Activated CD4-positive, alpha-beta T cell treated with anti-CD3 and anti-CD28 coated beads, Interleukin-2, amount 50 U/mL, for 24 hours (primary cell): ENCODE results near the gene TMEM229A.
"Not testable (repeated sequence)": the region's sequence is repeated elsewhere in the genome, so short reads cannot be mapped to it uniquely, and the experiment has no call there.

ENCODE experiments used
- DNase-seq, 2 donors: peaks; one replicate each; pipeline ENCODE4 v3.0.0-alpha.2; 2020; ENCODE audit warnings: low read depth in 1 of 2, low spot score in 1 of 2

The TMEM229A gene

GRCh38 chr7:124032369-124033094, at the start of gene TMEM229A:
Gene TMEM229A (minus strand): TSS chr7:124033067. CDS start chr7:124033003, 64 bp downstream.
- no peak for DNase-seq

DNA sequence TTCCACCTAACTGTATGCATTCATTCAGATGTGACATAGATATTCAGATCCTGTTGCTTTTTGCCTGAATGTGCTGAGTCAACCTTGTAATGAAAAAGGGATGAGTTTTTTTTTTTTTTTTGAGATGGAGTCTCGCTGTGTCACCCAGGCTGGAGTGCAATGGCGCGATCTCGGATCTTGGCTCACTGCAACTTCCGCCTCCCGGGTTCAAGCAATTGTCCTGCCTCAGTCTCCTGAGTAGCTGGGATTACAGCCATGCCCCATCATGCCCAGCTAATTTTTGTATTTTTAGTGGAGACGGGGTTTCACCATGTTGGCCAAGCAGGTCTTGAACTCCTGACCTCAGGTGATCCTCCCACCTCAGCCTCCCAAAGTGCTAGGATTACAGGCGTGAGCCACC, 49.4 kb upstream of the TMEM229A start:
- DNase-seq, result not testable (repeated sequence)

- no peak for DNase-seq
Measured at GRCh38 chr7:124077546-124077945, 44.7 kb upstream of the TMEM229A start.

DNA sequence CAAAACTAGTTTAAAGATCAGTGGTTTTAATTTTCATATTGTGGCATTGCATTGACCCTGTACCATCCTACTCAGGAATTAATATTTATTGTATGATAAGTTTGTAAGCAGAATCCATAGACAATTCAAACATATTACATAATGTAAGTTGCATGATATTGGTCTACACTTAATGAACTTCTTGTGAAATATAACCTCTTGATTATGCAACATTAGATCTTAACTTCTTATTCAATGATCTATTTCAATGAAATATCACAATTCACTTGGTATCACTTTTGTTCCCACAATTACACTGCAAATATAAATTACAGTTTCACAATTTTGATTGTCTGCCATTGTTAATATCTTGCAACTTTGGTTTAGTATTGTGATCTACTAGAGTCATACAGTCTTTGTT, 44.0 kb upstream of the TMEM229A start:
- DNase-seq, result no peak

DNA sequence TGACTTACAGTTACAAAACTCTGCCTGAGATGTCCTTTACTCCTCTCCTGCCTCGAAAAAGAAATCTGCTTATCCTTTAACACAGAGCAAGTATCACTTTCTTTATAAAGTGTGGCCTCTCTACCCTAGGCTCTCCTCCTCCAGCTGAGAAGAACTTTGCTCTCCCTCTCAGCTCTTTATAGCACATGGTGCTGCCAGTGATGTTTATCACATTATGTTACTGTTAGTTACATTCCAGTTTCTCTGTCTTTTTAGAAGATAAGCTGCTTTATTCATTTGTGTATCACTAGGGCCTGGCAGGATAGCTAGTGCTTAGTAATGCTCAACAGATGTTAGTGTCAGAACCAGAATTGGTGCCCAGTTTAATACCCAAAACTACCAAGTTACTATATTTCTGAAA, 41.1 kb upstream of the TMEM229A start:
- no peak for DNase-seq

- no peak for DNase-seq
Measured at GRCh38 chr7:124073310-124073645, 40.4 kb upstream of the TMEM229A start.

DNA sequence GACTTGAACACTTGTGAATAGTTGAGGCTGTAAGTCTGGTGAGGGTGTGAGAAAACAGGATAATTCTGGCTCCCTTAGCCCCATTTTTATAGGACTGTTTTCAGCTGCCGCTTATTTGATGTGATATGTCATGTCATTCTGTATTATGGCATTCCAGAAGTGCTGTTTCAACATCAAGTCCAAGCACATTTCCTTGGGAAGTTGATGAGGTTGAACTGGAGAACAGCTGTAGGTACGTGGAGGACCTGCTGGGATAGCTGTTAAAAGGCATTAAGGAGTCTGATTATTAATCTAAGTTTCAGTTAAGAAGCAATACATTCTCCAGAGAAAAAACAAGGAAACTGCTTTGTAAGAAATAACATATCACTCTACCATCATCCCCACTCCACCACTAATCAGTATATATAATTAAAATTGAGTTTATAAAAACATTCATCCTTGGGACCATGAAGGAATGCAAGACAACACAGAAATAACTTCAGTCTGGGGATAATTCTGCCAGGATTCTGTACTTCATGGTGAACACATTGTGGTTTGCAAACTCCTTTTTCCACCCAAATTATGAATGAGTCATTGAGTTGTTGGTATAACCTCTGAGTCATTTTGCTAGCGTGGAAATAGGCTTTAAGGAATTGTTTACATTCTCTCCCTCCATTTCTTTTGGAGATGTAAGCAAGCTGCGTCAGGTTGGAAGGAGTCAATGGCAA, 39.9 kb upstream of the TMEM229A start:
- no peak for DNase-seq

DNA sequence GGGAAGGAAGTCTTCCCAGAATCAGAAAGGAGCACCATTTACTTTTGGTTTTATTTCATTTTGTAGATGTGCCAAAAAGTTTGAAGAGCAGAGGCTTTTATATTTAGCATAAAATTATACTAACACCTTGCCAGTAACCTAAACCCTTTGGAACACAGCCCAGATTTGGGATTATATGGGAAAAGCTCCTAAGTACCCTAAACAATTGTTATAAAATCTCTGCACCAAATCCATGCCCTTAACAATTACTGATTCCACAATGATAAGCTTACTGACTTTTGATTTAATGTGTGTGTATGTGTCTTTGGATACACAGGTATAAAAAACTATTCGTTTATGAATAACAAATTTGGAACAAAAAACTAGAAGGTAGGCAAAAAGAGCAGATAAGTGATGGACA, 39.0 kb upstream of the TMEM229A start:
- DNase-seq, result no peak

DNA sequence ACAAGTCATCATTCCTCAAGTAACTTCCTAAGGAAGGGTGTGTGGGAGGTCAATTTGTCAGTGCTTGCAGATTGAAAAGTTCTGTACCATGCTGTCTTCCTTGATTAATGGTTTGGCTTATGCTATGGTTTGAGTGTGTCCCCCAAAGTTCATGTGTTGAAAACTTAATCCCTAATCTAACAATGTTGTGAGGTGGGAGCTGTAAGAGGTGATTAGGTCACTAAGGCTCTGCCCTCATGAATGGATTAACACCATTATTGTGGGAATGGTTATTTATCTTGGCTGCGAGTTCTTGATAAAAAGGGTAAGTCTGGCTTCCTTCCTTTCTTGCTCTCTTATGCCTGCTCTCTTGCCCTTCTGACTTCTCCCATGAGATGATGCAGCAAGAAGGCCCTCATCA, 29.3 kb upstream of the TMEM229A start:
- DNase-seq, result no peak

GRCh38 chr7:124060528-124060927, 27.7 kb upstream of the TMEM229A start:
- DNase-seq, result no peak

DNA sequence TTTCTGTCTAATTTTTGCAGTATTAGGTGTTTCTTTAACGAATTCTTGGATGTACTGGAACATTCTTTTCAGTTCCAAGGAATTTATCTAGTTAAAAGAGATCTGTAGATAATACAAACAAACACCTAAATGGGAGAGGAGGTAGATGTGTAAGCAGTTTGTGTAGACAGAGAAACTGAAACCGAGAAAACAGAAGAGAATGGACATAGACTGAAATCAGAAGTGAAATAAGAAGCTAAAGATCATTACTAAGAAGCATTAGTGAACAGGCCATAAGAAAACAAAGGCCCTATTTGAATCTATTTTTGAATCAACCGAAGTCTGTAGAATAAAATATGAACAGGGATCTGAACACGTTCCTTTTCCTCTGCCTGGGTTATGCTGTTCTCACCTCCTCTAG, 26.5 kb upstream of the TMEM229A start:
- DNase-seq, result no peak

DNA sequence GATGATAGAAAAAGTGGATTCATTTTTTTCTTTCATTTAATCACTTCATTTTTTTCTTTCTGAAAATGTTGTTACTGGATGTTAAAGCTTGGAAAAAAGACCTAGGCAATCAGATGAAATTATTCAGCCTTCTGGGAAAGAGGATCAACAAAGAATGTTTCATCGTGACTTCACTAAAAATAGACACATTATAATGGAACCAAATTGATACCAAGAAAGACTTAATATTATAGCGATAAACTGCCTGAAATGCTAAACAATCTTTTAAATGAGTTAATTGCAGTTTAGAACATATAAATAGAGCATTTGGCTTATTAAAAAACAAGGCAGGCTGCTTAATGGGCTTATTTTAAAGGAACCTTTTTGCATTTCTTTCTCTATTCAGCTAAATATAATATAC, 25.6 kb upstream of the TMEM229A start:
- DNase-seq, result no peak

DNA sequence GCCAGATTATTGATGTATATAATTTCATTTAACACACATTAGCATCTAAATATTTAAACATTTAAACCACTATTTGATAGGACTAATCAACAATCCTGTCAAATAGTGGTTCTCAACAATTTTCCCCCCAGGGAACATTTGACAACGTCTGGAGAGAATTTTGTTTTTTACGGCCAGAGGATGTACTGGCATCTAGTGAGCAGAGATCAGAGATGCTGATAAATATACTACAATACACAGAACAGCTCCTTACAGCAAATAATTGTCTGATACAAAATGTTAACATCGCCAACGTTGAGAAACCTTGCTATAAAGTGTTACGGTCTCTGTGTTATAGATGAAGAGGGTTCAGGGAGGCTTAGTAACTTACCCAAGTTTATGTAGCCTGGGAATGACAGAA, 25.0 kb upstream of the TMEM229A start:
- DNase-seq, result no peak

- no peak for DNase-seq
Measured at GRCh38 chr7:124056234-124056633, 23.4 kb upstream of the TMEM229A start.

DNA sequence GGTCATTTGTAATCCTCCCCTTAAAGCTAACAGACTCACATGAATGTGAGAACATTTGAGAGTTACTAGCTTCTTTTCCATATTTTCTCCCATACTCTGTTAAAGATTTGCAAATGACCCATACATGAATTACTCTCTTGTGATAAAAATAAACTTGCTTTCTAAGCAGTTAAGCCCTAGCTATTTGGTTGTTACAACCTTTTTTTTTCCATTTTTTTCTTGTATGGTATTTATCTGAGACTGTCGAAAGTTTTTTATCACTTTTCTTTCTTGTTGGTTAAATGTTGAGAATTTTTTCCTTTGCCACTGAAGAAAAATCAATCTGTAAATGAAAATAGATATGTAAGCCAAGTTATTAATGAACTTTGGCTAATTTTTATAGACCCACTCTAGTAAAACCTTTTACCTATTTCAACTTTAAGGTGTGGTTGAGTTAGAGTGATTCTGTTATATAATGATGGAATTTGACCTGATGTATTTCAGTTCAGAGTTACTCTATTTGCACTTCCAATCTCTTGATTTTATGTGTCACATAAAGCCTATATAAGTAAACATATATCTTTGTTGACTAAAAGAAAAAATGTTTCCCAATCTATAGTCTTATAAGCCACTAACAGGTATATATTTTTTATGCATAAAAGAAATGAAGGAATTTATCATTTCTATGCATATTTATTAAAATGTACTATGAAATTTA, 19.0 kb upstream of the TMEM229A start:
- no peak for DNase-seq

DNA sequence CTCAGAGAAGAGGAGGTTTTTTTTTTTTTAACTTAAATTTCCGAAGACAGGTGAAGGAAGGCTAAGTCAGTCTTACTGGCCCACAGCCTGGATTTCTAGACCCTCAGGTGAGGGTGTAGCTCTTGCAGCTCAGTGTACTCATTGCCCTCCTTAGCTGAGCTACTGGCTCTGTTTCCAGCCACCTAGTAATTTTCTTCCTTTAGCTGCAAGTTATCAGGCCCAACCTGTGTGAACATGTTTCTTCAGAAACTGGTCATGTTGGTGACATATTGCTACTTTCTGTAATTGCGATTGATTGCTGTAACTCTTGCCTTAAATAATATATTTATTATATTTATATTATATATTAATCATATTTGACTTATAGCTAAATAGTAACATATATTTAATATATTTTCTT, 10.0 kb upstream of the TMEM229A start:
- DNase-seq, result no peak

- no peak for DNase-seq
Measured at GRCh38 chr7:124041439-124041838, 8.6 kb upstream of the TMEM229A start.

DNA sequence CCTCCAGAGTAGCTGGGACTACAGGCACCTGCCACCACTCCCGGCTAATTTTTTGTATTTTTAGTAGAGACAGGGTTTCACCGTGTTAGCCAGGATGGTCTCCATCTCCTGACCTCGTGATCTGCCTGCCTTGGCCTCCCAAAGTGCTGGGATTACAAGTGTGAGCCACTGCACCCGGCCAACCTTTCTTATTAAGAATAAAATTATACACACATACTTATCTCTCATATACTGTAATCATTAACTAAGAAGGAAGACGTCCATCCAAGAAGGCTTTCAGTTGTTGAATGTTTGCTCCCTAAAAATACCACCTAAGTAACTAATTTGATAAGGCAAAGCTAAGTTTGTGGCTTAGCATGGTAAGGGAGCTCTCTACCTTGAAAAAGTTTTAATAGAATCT, 5.0 kb upstream of the TMEM229A start:
- not testable (repeated sequence) for DNase-seq

DNA sequence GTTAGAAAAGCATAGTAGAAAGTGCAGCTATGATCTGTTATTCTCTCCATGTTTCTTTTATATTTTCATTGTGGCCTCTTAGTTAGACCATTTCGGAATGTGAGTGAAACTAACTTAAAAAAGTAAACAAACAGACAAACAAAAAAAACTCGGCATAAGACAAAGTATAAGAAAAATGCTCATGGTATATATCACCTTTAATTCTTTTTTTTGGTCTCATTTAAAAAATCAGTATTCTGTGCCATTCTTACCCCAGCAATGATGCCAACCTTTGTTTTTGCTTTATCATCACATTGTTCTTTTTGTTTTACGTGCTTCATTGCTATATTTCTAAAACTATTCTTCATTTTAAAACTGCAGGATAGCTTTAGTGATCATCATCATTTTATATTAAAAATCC, 2.8 kb upstream of the TMEM229A start:
- DNase-seq, result no peak

DNA sequence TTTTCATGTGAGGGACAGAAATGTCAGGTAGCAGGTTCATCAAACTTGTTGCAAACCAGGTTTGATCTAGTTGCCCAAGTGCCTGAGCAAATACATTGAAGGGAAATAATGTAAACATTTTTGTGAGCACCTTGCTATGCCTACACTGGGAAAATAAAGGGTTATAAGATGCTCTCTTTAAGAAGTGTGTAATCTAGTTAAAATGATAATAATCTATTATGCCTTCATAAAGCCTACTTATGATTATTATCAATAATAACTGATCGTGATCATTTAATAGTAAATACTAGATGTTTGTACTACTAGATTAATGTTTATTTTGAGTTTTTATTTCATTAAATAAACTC, 1.9 kb upstream of the TMEM229A start:
- no peak for DNase-seq

DNA sequence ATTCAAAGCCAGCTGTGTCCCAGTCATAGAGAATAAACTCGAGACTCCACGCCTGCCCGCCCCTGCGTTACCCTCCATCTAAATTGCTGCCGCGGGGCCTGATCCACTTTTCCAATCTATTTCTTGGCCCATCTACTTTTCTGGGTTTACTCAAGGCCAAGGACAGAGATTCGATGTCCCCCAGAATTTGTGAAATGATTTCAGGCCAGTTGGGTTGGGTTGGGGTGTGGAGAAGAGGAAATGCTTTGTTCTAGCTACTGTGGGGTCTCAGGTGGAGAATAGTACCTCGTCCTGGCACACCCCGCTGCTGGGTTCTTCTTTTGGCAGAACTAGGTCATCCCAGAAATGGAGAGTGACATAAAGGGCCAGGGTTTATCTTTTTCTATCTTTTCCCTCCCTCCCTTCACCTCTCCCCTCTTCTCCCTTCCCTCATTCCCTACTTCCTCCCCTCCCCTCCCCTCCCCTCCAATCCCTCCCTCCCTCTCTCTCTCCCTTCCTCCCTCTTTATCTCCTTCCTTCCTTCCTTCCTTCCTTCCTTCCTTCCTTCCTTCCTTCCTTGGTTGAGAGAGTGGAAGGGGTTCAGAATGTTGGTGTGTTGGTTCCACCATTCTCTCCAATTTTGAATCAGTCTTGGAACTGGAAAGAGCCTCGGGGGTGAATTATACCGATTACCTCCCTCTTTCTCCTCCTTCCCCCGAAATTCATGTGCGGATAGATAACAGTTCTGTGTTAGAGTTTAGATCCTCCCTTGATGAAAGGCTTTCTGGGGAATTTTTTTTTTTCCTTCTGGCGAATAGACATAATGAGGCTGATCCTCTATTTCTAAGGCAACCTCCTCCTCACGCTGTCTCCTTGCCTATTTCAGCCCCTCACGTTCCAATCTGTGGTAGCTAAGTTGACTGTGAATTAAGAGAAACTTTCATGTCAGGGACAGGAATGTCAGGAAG, 1.2 kb upstream of the TMEM229A start:
- no peak for DNase-seq
